H1 (cell line): ENCODE results near the gene NHS. TPM values are rescaled to one million over a fixed set of nuclear protein-coding genes. Genes with fewer than 3 reads are reported as not detected.

ENCODE experiments used
- CBX8 ChIP-seq: fragments of 300-800, 300-1000 bp; sonication (generic); IDR thresholded peaks from 2 replicates; pipeline ENCODE4 v1.7.1; 2016; ENCODE audit warnings: low read depth, low read length, borderline replicate concordance
- HDAC6 ChIP-seq: IDR thresholded peaks from one replicate; pipeline ENCODE4 v1.7.1; 2012; ENCODE audit warnings: low read depth, mild to moderate bottlenecking, inconsistent platforms, low read length, moderate library complexity
- RNF2 ChIP-seq: fragments of 200-900, 300-1000 bp; sonication (generic); IDR thresholded peaks from 2 replicates; pipeline ENCODE4 v1.7.1; 2016; ENCODE audit warnings: borderline replicate concordance, low read depth, mild to moderate bottlenecking, antibody characterized with exemption, low read length; ENCODE audit not compliant: poor library complexity, severe bottlenecking; ENCODE audit errors: missing control alignments
- SAP30 ChIP-seq: fragments of 300-600 bp; sonication (generic); IDR thresholded peaks from 2 replicates; pipeline ENCODE4 v1.7.1; 2012; ENCODE audit warnings: low read length, moderate library complexity, mild to moderate bottlenecking, inconsistent platforms; ENCODE audit not compliant: insufficient read depth, insufficient replicate concordance
- SRF ChIP-seq: IDR thresholded peaks from 2 replicates; pipeline ENCODE4 v1.6.1; 2011; ENCODE audit warnings: mild to moderate bottlenecking, low read depth, low read length, moderate library complexity
- polyA plus RNA-seq, 7 experiments: library from polyadenylated mRNA; depleted of rRNA in 3 of 7; stranded (reverse) in 5 of 7; unstranded in 2 of 7; fragments of >200 nt in 5 of 7; fragments of 200-250 nt in 2 of 7; gene quantifications; 1 replicate in 5 of 7; 2 replicates in 1 of 7; 4 replicates in 1 of 7; pipeline versions ENCODE4 v1.2.1 to v1.2.3, GENCODE V29; 2011 to 2013; ENCODE audit warnings: missing spikeins in 2 of 7, mixed read lengths in 2 of 7
- total RNA-seq: library from RNA; stranded (reverse); fragmentation: NEBNext Ultra II Directional; extraction: Animal tissue kit (Norgen Biotek cat#: 25700); gene quantifications from 2 replicates; pipeline ENCODE4 v1.2.1, GENCODE V29; 2021

NHS gene
- total and polyA plus RNA-seq, 2 of the 8 experiments (the other 6 are each of a cell fraction or from before 2014, with no cell fraction given): 2.2 to 6.7 TPM

DNA sequence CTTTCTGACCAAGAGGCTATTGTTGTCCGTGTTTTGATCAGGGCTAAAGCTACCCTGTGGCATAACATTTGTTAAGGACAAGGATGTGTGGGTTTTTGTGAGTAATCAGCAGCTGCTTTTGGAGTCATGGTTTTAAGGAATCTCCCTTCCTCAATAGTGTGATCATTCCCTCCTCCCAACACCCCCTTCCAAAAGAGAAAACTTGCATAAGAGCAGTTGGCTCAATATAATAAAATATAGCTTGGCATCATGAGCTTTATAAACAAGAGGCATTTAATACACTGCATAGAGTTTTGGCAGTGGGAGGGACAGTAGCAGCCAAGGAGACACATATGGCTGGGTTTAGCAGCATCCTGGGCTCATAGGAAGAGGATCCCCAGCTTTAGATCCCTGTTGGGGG lies 84.7 kb downstream of the NHS start (continued):
- TF ChIP-seq SAP30 (no peak), HDAC6 (no peak), SRF (no peak), RNF2 (no peak), CBX8 (no peak)
- TF ChIP-seq, all 59 proteins: peak for 0
